Endothelial cell (in vitro differentiated cells): ENCODE data around the gene PAM. TPM values are rescaled to one million over a fixed set of nuclear protein-coding genes. Genes with fewer than 3 reads are reported as not detected.

Experiments
- DNase-seq: peaks from one replicate; pipeline ENCODE4 v3.0.0; 2021; ENCODE audit warnings: low spot score
- H3K27ac Mint-ChIP-seq: one replicate; pipeline ENCODE4 v1.8.0; 2021; ENCODE audit warnings: mixed read lengths, inconsistent platforms; ENCODE audit not compliant: unreplicated experiment
- H3K27me3 Mint-ChIP-seq: one replicate; pipeline ENCODE4 v1.8.0; 2021; ENCODE audit warnings: mild to moderate bottlenecking, moderate library complexity, mixed read lengths, inconsistent platforms; ENCODE audit not compliant: unreplicated experiment
- H3K36me3 Mint-ChIP-seq: one replicate; pipeline ENCODE4 v1.8.0; 2021; ENCODE audit warnings: mild to moderate bottlenecking, low read depth, mixed read lengths, inconsistent platforms; ENCODE audit not compliant: unreplicated experiment
- H3K4me1 Mint-ChIP-seq: one replicate; pipeline ENCODE4 v1.8.0; 2021; ENCODE audit warnings: mild to moderate bottlenecking, mixed read lengths, inconsistent platforms; ENCODE audit not compliant: unreplicated experiment
- H3K4me3 Mint-ChIP-seq: one replicate; pipeline ENCODE4 v1.8.0; 2021; ENCODE audit warnings: mild to moderate bottlenecking, mixed read lengths, inconsistent platforms; ENCODE audit not compliant: unreplicated experiment
- H3K9me3 Mint-ChIP-seq: one replicate; pipeline ENCODE4 v1.8.0; 2021; ENCODE audit warnings: mixed read lengths, inconsistent platforms; ENCODE audit not compliant: unreplicated experiment
- CTCF ChIP-seq: fragments of 200-600 bp; sonication (generic); IDR thresholded peaks from one replicate; pipeline ENCODE4 v1.5.0; 2021; ENCODE audit warnings: antibody characterized with exemption; ENCODE audit not compliant: unreplicated experiment
- total RNA-seq: library from RNA; stranded (reverse); fragmentation: NEBNext Ultra II Directional; extraction: Animal tissue kit (Norgen Biotek cat#: 25700); gene quantifications from one replicate; pipeline ENCODE4 v1.2.1, GENCODE V29; 2021; ENCODE audit not compliant: unreplicated experiment

Gene PAM
- total RNA-seq, 1 donor from 2014 or later, result 255 TPM

GRCh38 chr5:102835717-102836116 lies 80.6 kb downstream of the PAM start:
- Mint-ChIP-seq H3K4me1 (no peaks in the 10 kb centered on the region), H3K9me3 (no peaks in the 10 kb centered on the region), H3K4me3 (no peak overlapping the region), H3K36me3 (no peaks in the 10 kb centered on the region), H3K27me3 (no peaks in the 10 kb centered on the region), H3K27ac (no peak overlapping the region)
- DNase-seq, result no peak
- TF ChIP-seq CTCF, result no peak

DNA sequence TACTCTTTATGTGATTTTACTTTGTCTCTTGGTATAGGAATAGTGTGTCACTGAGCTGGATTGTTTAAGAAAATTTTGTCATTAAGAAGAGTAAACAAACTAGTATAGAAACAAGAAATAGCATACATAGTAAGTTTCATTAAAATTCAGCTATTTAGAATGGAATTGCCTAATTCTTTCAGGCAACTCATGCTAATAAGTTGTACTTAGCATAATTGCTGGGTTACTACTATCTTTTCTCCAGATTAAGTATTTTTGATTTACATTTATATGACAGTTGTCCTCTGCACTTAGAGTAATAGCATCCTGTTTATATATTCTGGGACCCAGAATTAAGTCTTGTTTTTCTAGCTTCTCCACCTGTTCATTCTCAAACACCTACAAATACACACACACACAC lies 85.9 kb downstream of the PAM start:
- Mint-ChIP-seq H3K27me3 (no peaks in the 10 kb centered on the region), H3K36me3 (no peaks in the 10 kb centered on the region), H3K27ac (no peak overlapping the region), H3K4me3 (no peak overlapping the region), H3K9me3 (no peaks in the 10 kb centered on the region), H3K4me1 (peaks cover 12% of the 10 kb centered on the region)
- DNase-seq, result no peak
- no peak for TF ChIP-seq CTCF

DNA sequence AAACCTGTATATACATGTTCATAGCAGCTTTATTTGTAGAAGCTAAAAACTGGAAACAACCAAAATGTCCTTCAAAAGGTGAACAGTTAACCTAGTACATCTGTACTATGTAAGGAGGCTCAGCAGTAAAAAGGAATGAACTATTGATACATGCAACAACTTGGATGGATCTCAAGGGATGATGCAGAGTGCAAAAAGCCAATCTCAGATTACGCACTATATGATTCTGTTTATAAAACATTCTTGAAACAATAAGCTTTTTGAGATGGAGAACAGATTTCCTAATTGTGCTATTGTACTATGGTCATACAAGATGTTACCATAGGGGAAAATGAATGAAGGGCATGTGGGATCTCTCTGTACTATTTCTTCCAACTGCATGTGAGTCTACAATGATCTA lies 88.9 kb downstream of the PAM start:
- no peak for DNase-seq
- H3K4me3 Mint-ChIP-seq, result no peak overlapping the region
- no peak for TF ChIP-seq CTCF

GRCh38 chr5:102845041-102845440 lies 89.9 kb downstream of the PAM start:
- peak overlapping the region; percentile 61 for H3K27ac Mint-ChIP-seq

More for the DNA sequence above, 88.9 kb downstream of the PAM start:
- H3K36me3 Mint-ChIP-seq, result peaks cover 6% of the 10 kb centered on the region
- H3K4me1 Mint-ChIP-seq, result peaks cover 17% of the 10 kb centered on the region
- no peak overlapping the region for H3K27ac Mint-ChIP-seq
- H3K27me3 Mint-ChIP-seq, result peaks cover 3% of the 10 kb centered on the region
- H3K9me3 Mint-ChIP-seq, result no peaks in the 10 kb centered on the region

GRCh38 chr5:102850503-102850902 lies 95.4 kb downstream of the PAM start:
- peaks cover 10% of the 10 kb centered on the region for H3K4me1 Mint-ChIP-seq
- no peak overlapping the region for H3K4me3 Mint-ChIP-seq
- H3K36me3 Mint-ChIP-seq, result peaks cover 6% of the 10 kb centered on the region
- DNase-seq, result no peak
- H3K27me3 Mint-ChIP-seq, result peaks cover 3% of the 10 kb centered on the region
- H3K27ac Mint-ChIP-seq, result no peak overlapping the region
- TF ChIP-seq CTCF, result no peak
- H3K9me3 Mint-ChIP-seq, result no peaks in the 10 kb centered on the region

More at GRCh38 chr5:102845041-102845440, 89.9 kb downstream of the PAM start:
- Mint-ChIP-seq H3K4me1 (peaks cover 17% of the 10 kb centered on the region), H3K4me3 (no peak overlapping the region), H3K36me3 (peaks cover 6% of the 10 kb centered on the region), H3K27me3 (peaks cover 3% of the 10 kb centered on the region), H3K9me3 (no peaks in the 10 kb centered on the region)
- TF ChIP-seq CTCF, result no peak
- no peak for DNase-seq
